OCI-LY3 (cell line): ENCODE results near the gene CRYBB2.

Source experiments
- EZH2phosphoT487 ChIP-seq: fragments of 200-600 bp; shearing (Covaris generic); IDR thresholded peaks from 2 replicates; pipeline ENCODE4 v1.6.1; 2018; ENCODE audit warnings: antibody characterized with exemption, mixed run types, low read depth
- TF ChIP-seq, protein P1 (sequence below): fragments of 200-600, 300-600 bp; sonication (generic); IDR thresholded peaks from 2 replicates; pipeline ENCODE4 v1.5.1; 2014; ENCODE audit warnings: antibody characterized with exemption, low read length, low read depth

DNA sequence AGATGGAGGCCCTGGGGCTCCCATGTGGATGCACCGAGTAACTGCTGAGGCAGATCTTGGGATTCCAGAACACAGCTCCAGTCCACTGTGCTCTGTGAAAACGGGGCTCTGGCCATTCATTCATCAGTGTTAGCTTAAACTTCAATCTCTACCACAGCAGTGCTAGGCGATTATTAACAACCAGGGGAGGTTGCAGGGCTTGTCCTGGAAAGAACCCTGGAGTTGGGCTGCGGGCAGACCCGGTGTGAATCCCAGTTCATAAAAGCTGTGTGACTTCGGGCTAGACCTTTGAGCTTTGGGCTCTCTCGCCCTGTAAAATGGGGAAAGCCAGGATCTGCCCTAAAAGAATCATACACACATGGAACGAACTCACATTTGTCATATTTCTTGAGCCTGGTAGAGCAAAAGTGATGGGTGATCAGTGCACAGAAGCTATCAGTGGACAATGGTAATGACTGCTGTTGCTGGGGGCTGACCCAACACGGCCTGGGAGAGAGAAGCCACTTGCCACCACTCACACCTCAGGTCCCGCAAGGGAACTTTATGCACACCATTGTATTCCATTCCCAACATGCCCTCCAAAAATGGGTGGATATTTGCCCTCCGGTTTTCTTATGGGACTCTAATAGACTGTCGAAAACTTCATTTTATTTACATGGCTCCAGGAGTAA is 35.4 kb upstream of the CRYBB2 start:
- TF ChIP-seq, protein P1, sequence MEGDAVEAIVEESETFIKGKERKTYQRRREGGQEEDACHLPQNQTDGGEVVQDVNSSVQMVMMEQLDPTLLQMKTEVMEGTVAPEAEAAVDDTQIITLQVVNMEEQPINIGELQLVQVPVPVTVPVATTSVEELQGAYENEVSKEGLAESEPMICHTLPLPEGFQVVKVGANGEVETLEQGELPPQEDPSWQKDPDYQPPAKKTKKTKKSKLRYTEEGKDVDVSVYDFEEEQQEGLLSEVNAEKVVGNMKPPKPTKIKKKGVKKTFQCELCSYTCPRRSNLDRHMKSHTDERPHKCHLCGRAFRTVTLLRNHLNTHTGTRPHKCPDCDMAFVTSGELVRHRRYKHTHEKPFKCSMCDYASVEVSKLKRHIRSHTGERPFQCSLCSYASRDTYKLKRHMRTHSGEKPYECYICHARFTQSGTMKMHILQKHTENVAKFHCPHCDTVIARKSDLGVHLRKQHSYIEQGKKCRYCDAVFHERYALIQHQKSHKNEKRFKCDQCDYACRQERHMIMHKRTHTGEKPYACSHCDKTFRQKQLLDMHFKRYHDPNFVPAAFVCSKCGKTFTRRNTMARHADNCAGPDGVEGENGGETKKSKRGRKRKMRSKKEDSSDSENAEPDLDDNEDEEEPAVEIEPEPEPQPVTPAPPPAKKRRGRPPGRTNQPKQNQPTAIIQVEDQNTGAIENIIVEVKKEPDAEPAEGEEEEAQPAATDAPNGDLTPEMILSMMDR, result no peak
- TF ChIP-seq EZH2phosphoT487, result no peak
